GM19324 (cell line): ENCODE data around the gene BACH2.
"Not testable (repeated sequence)": the region's sequence is repeated elsewhere in the genome, so short reads cannot be mapped to it uniquely, and the experiment has no call there.

Experiments
- ATAC-seq: cut with Tn5 transposase; IDR thresholded peaks from one replicate; pipeline ENCODE4 v1.9.1; 2021; ENCODE audit warnings: mild to moderate bottlenecking, moderate library complexity; ENCODE audit not compliant: unreplicated experiment, low FRiP score

BACH2 gene

DNA sequence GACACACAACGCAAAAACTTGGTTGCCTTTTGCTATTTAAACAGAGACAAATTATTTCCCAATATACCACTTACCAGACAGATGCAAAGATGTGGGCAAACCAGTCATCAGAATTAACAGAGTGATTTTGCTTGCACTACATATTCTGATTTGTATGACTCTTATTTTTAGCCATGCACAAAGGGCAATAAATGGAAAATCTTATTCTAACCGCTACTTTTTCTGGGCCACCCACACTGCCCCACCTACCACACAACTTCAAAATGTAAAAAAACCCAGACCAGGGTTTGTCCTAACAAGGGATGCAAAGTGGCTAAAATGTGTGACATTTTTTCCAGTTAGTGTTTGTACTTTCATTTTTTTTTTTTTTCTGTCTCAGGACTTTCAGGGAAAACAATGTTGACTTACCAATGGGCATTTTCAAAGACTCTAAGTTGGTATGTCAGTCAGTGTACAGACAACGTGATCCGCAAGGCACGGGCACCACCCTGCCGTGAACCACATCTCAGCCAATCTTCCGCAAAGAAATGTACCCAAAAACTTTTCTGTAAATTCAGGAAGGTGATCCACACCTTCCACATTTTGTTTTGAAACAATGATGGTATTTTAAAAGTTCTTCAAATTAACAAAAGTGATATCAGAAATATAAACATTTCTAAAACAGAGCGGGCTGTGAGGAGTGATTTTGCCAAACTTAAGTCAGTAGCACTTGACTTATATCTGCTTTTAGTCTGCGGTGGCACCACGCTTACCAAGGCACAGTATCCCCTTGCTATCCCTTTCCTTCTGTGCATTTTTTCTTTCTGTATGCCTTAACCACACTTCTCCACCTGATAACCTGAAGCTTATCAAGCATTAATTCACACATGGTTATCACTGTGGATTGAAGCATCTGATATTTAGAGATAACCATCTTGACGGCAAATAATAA lies 216.8 kb downstream of the BACH2 start:
- ATAC-seq = no peak

DNA sequence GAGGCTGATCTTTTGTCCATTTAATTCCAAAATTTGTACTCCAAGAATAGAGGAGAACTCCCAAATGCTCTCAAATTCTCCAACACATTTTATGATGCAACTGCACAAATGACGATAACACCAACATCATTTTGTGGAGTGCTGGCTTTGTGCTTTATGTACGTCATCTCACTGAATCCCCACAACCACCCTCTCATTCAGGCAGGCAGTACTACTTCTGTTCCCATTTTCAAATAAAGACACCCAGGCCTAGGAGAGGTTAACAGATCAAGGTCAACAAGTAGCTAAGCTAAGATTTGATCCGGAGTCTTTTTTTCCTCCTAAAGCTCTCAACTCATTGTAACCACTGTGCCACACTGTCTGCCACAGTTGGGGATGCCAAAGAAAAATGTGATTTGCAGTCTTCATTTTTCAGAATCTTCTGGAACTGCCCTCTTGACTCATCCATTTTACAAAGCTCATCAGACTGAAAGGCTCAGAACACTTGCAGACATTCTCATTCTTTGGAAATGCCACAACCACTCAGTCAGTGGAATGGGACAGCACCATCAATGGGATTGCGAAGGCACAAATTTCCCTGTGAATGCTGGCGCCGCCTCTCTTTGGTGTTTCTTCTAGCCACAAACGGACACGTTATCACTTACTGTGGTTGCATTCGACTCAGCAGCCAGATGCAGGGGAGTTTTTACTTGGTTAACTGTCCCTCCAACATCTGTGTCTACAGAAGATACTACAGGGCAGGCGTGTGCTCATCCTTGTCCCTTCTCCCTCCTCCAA lies 217.9 kb downstream of the BACH2 start:
- no peak for ATAC-seq

DNA sequence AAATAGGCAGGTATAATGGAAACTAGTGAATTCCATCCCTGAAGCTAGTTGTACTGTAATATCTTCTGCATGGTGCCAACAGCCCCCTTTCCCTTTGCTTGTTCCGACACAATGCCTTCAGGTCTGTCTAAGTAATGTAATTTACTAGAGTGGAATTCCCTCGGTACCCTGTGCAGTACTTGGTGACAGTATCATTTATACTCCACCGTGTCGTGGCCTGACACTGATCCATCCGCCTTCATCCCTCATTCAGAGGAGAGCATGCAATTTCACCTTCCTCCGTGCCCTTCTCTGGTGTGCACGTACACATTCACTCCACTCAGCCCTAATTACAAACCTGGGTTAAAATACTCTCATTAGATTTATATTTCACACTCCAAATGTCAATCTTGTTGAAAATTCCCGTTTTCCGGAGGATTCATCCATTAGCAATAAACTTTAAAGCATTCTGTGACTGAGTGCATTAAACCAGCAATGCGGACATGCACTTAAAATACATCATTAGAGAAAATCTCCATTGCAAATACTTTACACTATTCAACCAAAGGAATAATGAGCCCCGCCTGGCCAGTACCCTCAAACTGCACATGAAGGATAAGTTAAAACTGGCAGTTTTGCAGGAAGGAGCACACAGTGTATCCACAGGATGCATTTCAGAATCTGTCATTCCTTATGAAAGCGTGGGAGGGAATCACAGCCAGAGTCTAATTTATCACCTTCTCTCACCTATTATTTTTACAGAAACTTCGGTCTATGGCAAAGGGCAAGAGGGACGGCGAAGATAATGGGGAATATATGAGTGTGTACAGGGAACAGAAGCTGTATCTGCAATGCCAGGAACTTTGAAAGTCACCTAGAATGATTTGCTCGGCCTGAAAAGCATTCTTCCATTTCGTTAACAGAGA lies 219.9 kb downstream of the BACH2 start:
- no peak for ATAC-seq

DNA sequence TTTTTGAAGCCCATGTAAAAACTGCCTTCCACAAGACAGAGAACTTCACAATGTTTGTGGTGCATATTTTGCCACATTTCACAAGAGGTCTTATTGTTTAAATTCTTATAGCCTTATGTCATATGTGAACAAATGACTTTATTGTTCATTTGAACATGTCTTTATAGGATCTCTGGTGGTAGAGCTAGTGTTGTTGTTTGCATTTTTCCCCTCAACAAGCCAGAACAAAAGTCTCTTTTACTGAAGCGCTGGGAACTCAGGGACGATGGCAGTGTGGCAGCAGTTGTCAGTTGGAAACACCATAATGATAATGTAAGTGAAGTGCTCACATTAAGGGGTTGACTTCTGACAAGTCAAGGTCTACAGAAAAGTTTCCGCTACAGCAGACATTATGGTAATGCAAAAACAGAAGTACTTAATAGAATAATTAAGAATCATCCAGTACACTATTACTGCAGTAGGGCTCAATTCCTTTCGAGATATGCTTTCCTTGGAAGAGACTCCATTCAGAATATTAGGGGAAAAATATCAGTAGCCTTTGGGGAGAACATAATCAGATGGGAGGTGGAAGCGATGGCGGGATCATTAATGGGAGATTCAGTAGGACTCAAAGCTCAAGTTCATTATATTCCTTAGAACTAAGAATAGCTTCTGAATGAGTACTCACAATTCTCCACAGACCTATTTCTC lies 222.3 kb downstream of the BACH2 start:
- ATAC-seq = no peak

DNA sequence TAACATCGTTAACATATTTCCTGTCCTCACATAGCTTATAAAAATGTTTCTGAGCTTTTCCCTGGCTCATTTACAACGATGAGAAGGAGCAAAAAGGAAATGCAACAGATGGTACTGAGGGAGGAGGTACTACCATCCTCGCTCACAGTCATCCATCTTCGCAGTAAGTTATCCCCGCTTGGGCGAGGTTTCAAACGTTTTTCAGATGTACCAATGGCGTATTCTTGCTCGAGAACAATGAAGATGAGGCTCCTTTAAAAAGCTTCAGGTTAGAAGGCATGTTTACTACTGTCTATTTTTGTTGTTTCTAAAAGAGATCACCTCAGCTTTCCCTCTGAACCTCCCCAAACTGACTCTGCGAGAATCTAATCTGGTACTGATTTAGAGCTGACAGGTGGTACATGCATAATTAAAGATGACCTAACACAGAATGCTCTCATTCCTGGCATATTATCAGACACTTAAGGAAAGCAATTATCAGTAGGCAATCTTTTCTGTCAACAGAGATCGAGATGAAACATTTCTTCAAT lies 223.6 kb downstream of the BACH2 start:
- ATAC-seq = no peak

DNA sequence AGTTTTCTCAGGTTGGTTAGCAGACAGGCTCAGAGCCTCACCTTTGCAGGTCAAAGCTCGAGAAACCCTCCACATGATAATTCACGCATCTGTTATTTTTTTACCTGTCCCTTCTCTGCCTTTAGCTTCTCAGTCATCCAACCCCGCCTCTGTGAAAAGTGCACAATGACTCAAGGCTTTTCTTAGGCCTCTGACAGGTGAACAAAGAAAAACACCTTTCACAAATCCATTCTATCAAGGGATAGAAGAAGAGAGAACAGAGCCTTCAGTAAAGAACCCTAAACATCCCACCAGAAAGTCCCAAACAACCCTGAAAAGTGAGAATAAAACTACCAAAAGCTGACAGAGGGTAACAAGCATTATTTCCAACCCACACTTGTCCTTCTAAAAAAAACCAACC lies 224.1 kb downstream of the BACH2 start:
- ATAC-seq = no peak

DNA sequence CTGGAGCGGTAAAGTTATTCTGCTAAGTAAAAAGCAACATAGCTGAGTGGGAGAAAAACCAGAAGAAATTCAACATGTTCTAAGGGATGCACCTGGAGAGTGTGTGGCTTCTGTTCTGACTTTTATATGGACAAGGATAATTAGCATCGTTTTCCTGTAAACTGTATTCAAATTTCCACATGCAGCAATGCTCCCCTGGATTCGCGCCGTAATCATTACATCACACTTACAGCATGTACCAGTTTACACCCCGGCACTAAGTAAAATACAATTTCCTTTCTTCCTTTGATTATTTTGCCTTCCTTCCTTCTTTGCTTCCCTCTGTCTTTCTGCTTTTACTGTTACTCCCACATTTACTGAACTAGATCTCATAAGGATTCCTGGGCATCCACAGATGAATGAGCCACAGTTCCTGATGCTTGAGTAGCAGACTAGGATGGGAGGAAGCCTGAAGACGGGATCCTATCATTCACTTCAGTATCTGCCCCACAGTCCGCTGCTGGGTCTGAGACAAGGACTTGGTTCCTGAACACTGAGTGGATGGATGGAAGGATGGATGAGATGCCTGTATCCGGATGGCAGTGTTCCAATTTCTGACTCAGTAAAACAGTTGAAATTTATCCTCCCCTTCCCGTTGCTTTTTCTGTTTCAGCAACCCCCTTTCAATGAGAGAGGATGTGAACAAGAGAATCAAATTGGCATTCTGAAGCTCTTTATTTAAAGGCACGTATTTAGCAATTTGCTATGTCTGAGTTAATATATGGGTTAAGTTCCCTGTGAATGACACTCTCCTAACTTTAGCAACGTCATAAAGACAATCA lies 227.7 kb downstream of the BACH2 start:
- ATAC-seq = no peak

DNA sequence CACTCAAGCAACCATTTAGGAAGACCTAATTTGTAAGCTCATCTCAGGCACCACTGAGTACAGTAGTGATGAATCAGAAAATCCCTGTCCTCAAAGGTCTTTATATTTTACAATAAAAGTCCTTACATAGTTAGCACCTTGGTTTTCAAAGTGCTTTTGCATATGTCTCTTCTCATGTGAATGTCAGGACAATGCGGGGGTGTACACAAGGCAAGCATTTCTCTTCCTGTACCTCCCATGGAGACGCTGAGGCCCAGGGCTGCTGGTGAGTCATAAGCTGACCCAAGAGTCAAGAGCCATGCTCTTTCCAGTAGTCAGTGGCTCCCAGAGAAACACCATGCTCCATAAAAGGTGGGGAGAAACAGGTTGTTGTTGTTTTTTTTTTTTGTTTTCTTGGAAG lies 228.4 kb downstream of the BACH2 start:
- ATAC-seq = no peak

DNA sequence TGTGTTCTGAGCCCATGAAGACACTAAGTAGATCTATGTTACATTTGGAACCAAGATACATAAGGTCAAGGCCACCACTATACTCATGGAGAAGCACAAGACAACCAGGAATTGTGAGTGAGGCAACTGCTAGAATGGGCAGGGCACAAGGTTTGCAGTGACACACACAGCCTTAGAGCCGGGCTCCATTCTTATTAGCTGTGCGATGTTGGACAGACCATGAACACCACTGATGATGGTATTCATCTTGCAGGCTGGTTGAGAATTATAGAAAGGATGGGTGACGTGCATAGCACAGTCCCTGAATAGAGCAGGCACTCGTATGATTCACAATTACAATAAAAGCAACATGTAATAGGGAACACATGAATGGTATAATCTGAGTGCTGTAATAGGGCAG lies 229.9 kb downstream of the BACH2 start:
- no peak for ATAC-seq

DNA sequence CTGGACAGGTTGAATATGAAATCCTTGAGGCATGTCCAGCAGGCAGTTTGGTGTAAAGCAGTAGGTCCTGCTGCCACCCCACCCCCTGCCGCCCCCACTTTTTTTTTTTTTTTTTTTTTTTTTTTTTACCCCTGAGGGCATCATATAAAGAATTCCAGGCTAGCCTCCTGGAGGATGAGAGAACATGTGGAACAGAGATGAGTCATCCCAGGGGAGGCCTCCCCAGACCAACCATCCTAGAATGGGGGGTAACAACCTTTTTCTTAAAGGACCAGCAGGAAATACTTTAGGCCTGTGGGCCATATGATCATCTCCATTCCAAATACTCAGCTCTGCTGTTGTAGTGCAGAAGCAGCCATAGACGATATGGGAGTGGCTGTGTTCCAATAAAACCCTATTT lies 231.5 kb downstream of the BACH2 start:
- no peak for ATAC-seq

DNA sequence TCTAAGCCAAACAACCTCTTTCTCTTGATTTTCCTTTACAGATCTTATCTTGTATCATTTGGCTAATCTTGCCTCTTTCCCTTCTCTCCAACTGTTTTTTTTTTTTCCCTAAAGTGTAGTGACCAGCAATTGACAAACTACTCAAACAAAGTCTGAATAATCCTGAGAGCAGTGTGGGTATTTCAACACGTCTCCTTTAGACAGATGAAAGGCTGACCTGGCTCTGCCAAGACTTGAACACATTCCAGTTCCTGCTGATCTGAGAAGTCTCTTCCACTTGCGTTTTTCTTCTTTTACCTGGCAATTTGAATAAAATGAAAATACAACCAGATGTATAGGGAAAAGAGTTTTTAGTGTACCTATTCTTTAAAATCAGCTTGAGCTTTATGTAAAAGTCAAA lies 234.0 kb downstream of the BACH2 start:
- ATAC-seq = no peak

DNA sequence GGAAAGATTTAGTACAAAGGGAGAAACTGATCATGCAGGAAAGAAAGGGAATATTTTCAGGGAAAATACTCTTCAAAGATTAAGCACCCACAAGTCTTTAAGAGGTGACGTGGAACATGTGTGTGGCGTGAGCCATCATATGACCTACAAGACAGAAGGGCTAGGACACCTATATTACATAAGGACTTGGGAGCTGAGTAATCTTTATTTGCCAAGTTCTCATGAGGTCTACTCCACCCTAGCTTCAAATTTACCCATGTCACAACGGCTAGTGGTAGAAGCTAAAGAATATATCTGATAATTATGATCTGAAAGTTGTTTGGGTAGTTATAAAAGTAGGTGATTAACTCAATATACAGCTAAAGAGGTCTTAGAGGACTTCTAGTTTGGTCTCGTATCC lies 234.6 kb downstream of the BACH2 start:
- no peak for ATAC-seq

DNA sequence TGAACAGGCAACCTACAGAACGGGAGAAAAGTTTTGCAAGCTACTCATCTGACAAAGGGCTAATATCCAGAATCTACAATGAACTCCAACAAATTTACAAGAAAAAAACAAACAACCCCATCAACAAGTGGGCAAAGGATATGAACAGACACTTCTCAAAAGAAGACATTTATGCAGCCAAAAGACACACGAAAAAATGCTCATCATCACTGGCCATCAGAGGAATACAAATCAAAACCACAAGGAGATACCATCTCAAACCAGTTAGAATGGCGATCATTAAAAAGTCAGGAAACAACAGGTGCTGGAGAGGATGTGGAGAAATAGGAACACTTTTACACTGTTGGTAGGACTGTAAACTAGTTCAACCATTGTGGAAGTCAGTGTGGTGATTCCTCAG lies 237.5 kb downstream of the BACH2 start:
- ATAC-seq = not testable (repeated sequence)

DNA sequence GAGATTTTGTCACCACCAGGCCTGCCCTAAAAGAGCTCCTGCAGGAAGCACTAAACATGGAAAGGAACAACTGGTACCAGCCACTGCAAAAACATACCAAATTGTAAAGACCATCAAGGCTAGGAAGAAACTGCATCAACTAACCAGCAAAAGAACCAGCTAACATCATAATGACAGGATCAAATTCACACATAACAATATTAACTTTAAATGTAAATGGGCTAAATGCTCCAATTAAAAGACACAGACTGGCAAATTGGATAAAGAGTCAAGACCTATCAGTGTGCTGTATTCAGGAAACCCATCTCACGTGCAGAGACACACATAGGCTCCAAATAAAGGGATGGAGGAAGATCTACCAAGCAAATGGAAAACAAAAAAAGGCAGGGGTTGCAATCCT lies 240.7 kb downstream of the BACH2 start:
- not testable (repeated sequence) for ATAC-seq

DNA sequence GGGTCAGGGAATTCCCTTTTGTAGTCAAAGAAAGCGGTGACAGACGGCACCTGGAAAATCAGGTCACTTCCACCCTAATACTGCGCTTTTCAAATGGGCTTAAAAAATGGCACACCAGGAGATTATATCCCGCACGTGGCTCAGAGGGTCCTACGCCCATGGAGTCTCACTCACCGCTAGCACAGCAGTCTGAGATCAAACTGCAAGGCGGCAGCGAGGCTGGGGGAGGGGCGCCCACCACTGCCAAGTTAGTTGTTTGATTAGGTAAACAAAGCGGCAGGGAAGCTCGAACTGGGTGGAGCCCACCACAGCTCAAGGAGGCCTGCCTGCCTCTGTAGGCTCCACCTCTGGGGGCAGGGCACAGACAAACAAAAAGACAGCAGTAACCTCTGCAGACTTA lies 242.4 kb downstream of the BACH2 start:
- not testable (repeated sequence) for ATAC-seq

DNA sequence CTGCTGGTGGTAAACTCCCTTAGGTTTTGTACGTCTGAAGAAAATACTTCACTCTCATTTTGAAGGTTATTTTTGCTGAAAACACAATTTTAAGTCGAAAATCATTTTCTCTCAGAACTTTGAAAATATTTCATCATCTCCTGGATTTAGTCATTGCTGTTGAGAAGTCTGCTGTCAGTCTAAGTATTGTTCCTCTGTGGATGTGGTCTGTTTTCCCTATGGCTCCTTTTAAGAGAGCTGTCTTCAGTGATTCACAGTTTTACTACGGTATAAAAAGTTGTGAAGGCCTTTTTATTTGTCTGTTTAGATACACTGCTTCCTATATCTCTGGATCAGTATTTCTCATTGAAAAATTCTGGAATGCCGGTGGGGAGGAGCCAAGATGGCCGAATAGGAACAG lies 243.0 kb downstream of the BACH2 start:
- no peak for ATAC-seq

DNA sequence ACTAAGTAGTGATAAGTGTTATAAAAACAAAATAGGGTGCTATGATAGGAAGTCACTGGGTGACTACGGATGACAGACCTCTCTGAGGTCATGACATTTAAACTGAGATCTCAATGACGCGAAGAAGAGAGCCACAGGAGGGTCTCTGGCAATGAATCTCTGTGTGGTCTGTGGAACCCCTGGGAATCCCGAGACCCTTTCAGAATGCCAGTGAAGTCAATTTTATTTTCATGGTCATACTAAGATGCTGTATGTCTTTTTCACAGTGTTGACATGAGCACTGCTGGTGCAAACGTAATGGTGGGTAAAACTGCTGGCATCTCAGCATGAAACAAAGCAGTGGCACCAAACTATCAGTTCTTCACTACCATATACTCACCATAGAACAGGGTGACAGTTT lies 247.3 kb downstream of the BACH2 start:
- ATAC-seq = no peak

DNA sequence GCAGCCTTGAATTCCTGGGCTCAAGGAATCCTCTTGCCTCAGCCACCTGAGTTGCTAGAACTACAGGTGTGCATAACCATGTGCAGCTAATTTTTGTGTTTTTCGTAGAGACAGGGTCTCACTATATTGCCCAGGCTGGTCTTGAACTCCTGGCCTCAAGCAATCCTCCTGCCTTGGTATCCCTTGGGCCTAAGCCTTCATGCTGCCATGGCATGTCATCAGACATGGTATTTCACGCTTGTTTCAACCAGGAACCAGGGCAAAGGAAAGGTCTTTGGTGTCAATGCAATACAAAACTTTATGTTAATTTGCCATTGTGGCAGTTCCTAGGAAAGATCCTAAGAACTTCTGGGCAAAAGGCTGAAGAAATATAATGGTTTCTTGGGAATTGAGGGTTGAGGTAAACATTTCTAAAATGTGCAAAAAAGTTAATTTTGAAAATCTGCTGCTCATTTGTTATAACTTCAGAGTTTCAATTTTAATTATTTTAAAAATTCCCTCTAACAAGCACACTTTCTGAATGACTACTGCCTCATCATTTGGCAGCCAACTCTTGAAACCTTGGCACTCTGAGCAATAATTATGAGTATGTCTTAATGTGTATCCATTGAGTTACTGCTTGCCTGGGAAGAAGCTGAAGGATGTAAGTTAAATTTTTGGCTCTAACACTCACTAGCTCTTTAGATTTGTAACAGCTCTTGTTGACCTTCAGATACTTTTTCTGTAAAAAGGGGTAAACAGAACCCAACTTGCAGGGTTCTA lies 248.3 kb downstream of the BACH2 start:
- no peak for ATAC-seq
